GM12878 (cell line): ENCODE data around the gene IFI35. TPM values are rescaled to one million over a fixed set of nuclear protein-coding genes. Genes with fewer than 3 reads are reported as not detected.

Experiments used
- BMI1 ChIP-seq: fragments of 450-650 bp; IDR thresholded peaks from 2 replicates; pipeline ENCODE4 v1.6.1; 2016; ENCODE audit warnings: mild to moderate bottlenecking, moderate library complexity, borderline replicate concordance
- CREM ChIP-seq: IDR thresholded peaks from 2 replicates; pipeline ENCODE4 v1.6.1; 2014; ENCODE audit warnings: antibody characterized with exemption, low read depth
- EGR1 ChIP-seq, 2 experiments: IDR thresholded peaks; 1 replicate in 1 of 2; 2 replicates in 1 of 2; pipeline ENCODE4 v1.6.1; 2011 to 2012; ENCODE audit warnings: low read depth in 2 of 2, low read length in 2 of 2, borderline replicate concordance in 1 of 2, mild to moderate bottlenecking in 1 of 2, moderate library complexity in 1 of 2
- HDAC2 ChIP-seq: fragments of 200-600 bp; sonication (generic); IDR thresholded peaks from 2 replicates; pipeline ENCODE4 v1.6.1; 2017
- IKZF1 ChIP-seq: fragments of 450-650 bp; conservative IDR thresholded peaks from 2 replicates; pipeline ENCODE4 v1.6.1; 2017; ENCODE audit warnings: antibody characterized with exemption, mild to moderate bottlenecking
- MEF2B ChIP-seq: fragments of 450-650 bp; IDR thresholded peaks from 2 replicates; pipeline ENCODE4 v1.6.1; 2018; ENCODE audit warnings: mild to moderate bottlenecking, moderate library complexity; ENCODE audit not compliant: partially characterized antibody, poor library complexity, severe bottlenecking
- NRF1 ChIP-seq: conservative IDR thresholded peaks from 2 replicates; pipeline ENCODE4 v1.6.1; 2011; ENCODE audit warnings: mild to moderate bottlenecking, low read depth, low read length, improper control_type of control experiment
- TAF1 ChIP-seq: IDR thresholded peaks from 2 replicates; pipeline ENCODE4 v1.6.1; 2011; ENCODE audit warnings: mild to moderate bottlenecking, low read depth, low read length, borderline replicate concordance
- TARDBP ChIP-seq: IDR thresholded peaks from 2 replicates; pipeline ENCODE4 v1.6.1; 2016; ENCODE audit warnings: borderline replicate concordance
- YY1 ChIP-seq: IDR thresholded peaks from 2 replicates; pipeline ENCODE4 v1.6.1; 2011; ENCODE audit warnings: low read depth, mild to moderate bottlenecking, low read length
- ZBTB4 ChIP-seq: fragments of 450-650 bp; formaldehyde crosslinking; IDR thresholded peaks from 2 replicates; pipeline ENCODE4 v1.4.0; 2022; ENCODE audit warnings: mild to moderate bottlenecking, moderate library complexity
- polyA plus RNA-seq, 11 experiments: library from polyadenylated mRNA; depleted of rRNA in 4 of 11; unstranded in 6 of 11; stranded (reverse) in 5 of 11; fragments of >200 nt; fragmentation: Nextera tagmentation in 4 of 11; fragmentation: Illumina TruSeq in 1 of 11; extraction: Ambion mirVana in 4 of 11; extraction: Trizol in 1 of 11; gene quantifications; 1 replicate in 1 of 11; 2 replicates in 10 of 11; pipeline versions ENCODE4 v1.2.1 to v1.2.3, GENCODE V29; 2011 to 2016; ENCODE audit warnings: inconsistent platforms in 2 of 11, missing spikeins in 2 of 11, low read depth in 1 of 11
- total RNA-seq, 4 experiments: library from RNA; depleted of rRNA in 3 of 4; stranded (reverse); fragments of >200 nt in 3 of 4; fragmentation: Illumina TruSeq in 1 of 4; extraction: Trizol in 1 of 4; gene quantifications; 2 replicates each; pipeline versions ENCODE4 v1.2.1 to v1.2.3, GENCODE V29; 2013 to 2021
- TF ChIP-seq, protein P1 (sequence below): fragments of 450-650 bp; conservative IDR thresholded peaks from 2 replicates; pipeline ENCODE4 v1.6.1; 2017; ENCODE audit warnings: mild to moderate bottlenecking, moderate library complexity
- TF ChIP-seq, protein P2 (sequence below), 3 experiments: IDR thresholded peaks in 2 of 3; conservative IDR thresholded peaks in 1 of 3; 2 replicates each; pipeline ENCODE4 v1.5.1; 2011; ENCODE audit warnings: low read depth in 3 of 3, low read length in 3 of 3, mild to moderate bottlenecking in 3 of 3, control low read depth in 2 of 3, moderate library complexity in 2 of 3, inconsistent platforms in 1 of 3, mixed read lengths in 1 of 3; ENCODE audit not compliant: control insufficient read depth in 2 of 3, insufficient read depth in 1 of 3; ENCODE audit errors: extremely low read depth in 1 of 3

Gene IFI35
- total and polyA plus RNA-seq, 10 of the 15 experiments (the other 5 are each of a cell fraction or from before 2014, with no cell fraction given), result 18.4 to 92.2 (median 65.3) TPM

GRCh38 chr17:42980274-42980765 lies 26.3 kb upstream of the IFI35 start, which contains the start of gene RUNDC1 (continued):
- peak; percentile 97 for TF ChIP-seq MEF2B
- TF ChIP-seq EGR1 (IDR thresholded peaks at IDR 0.05; ENCODE audit: borderline replicate concordance in 1 of 2, low read depth in 2 of 2, low read length in 2 of 2), result 0 out of 3 replicates have a peak, but pooled peaks of 1 of the 2 experiments have one; percentile 9
- TF ChIP-seq YY1, result peak; percentile 97
- TF ChIP-seq BMI1, result peak; percentile 98
- TF ChIP-seq, protein P1, sequence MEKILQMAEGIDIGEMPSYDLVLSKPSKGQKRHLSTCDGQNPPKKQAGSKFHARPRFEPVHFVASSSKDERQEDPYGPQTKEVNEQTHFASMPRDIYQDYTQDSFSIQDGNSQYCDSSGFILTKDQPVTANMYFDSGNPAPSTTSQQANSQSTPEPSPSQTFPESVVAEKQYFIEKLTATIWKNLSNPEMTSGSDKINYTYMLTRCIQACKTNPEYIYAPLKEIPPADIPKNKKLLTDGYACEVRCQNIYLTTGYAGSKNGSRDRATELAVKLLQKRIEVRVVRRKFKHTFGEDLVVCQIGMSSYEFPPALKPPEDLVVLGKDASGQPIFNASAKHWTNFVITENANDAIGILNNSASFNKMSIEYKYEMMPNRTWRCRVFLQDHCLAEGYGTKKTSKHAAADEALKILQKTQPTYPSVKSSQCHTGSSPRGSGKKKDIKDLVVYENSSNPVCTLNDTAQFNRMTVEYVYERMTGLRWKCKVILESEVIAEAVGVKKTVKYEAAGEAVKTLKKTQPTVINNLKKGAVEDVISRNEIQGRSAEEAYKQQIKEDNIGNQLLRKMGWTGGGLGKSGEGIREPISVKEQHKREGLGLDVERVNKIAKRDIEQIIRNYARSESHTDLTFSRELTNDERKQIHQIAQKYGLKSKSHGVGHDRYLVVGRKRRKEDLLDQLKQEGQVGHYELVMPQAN, result peak; percentile 95
- TF ChIP-seq CREM, result peak; percentile 63
- no peak for TF ChIP-seq ZBTB4 (CRISPR knock-in tag)
- TF ChIP-seq HDAC2, result no peak
- peak; percentile 76; the same call in 1 of the 2 replicates for TF ChIP-seq TAF1
- TF ChIP-seq IKZF1, result 0 out of 2 replicates have a peak, but pooled peaks have one; percentile 4
- no peak for TF ChIP-seq NRF1
- TF ChIP-seq, protein P2, sequence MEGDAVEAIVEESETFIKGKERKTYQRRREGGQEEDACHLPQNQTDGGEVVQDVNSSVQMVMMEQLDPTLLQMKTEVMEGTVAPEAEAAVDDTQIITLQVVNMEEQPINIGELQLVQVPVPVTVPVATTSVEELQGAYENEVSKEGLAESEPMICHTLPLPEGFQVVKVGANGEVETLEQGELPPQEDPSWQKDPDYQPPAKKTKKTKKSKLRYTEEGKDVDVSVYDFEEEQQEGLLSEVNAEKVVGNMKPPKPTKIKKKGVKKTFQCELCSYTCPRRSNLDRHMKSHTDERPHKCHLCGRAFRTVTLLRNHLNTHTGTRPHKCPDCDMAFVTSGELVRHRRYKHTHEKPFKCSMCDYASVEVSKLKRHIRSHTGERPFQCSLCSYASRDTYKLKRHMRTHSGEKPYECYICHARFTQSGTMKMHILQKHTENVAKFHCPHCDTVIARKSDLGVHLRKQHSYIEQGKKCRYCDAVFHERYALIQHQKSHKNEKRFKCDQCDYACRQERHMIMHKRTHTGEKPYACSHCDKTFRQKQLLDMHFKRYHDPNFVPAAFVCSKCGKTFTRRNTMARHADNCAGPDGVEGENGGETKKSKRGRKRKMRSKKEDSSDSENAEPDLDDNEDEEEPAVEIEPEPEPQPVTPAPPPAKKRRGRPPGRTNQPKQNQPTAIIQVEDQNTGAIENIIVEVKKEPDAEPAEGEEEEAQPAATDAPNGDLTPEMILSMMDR (IDR thresholded peaks at IDR 0.05 in 2 of 3, conservative IDR thresholded peaks at IDR 0.05 in 1 of 3; ENCODE audit: control insufficient read depth in 2 of 3, extremely low read depth in 1 of 3, insufficient read depth in 1 of 3, low read depth in 3 of 3, low read length in 3 of 3), result no peak
- TF ChIP-seq TARDBP, result 0 out of 2 replicates have a peak, but pooled peaks have one; percentile 70
